Esophagus muscularis mucosa (tissue), 4 donors: ENCODE data around the gene KAZN. TPM values are rescaled to one million over a fixed set of nuclear protein-coding genes. Genes with fewer than 3 reads are reported as not detected.

Experiments used
- DNase-seq: peaks from one replicate; pipeline ENCODE4 v3.0.0-alpha.2; 2017; ENCODE audit errors: extremely low spot score
- H3K27ac ChIP-seq, 4 donors: fragments of 200-600 bp; sonication (generic); replicated peaks in 1 of 4; 1 replicate in 3 of 4; 2 replicates in 1 of 4; pipeline ENCODE4 v1.5.1; 2016 to 2019; ENCODE audit warnings: mild to moderate bottlenecking in 1 of 4
- H3K27me3 ChIP-seq, 4 donors: fragments of 200-600 bp; sonication (generic); one replicate each; pipeline versions ENCODE4 v1.5.1 to v1.6.0; 2016 to 2019
- H3K36me3 ChIP-seq, 4 donors: fragments of 200-600 bp; sonication (generic); one replicate each; pipeline ENCODE4 v1.5.1; 2016 to 2019
- H3K4me1 ChIP-seq, 4 donors: fragments of 200-600 bp; sonication (generic); one replicate each; pipeline ENCODE4 v1.5.1; 2016 to 2019
- H3K4me3 ChIP-seq, 4 donors: fragments of 200-600 bp; sonication (generic); 1 replicate in 2 of 4; 2 replicates in 2 of 4; pipeline ENCODE4 v1.5.1; 2016 to 2019; ENCODE audit warnings: mild to moderate bottlenecking in 4 of 4, moderate library complexity in 1 of 4
- H3K9me3 ChIP-seq, 4 donors: fragments of 200-600 bp; sonication (generic); 1 replicate in 3 of 4; 2 replicates in 1 of 4; pipeline ENCODE4 v1.5.1; 2016 to 2019
- CTCF ChIP-seq, 3 experiments: fragments of 200-600 bp in 2 of 3; fragments of 450-650 bp in 1 of 3; sonication (generic) in 2 of 3; IDR thresholded peaks; one replicate each; pipeline ENCODE4 v1.5.1; 2017 to 2019; ENCODE audit warnings: antibody characterized with exemption in 3 of 3, mild to moderate bottlenecking in 2 of 3, moderate library complexity in 1 of 3
- EP300 ChIP-seq: sonication (generic); formaldehyde crosslinking; IDR thresholded peaks from one replicate; pipeline ENCODE4 v1.6.1; 2017; ENCODE audit warnings: antibody characterized with exemption
- POLR2A ChIP-seq: fragments of 450-650 bp; IDR thresholded peaks from one replicate; pipeline ENCODE4 v1.6.1; 2017; ENCODE audit warnings: antibody characterized with exemption, moderate library complexity, mild to moderate bottlenecking, low read depth
- POLR2AphosphoS5 ChIP-seq, 2 donors: sonication (generic); formaldehyde crosslinking; IDR thresholded peaks; one replicate each; pipeline ENCODE4 v1.6.1; 2017; ENCODE audit warnings: antibody characterized with exemption in 2 of 2
- WGBS: methylation state at CpG from one replicate; pipeline ENCODE4 v1.1.5; 2018; 5-methylcytosine and 5-hydroxymethylcytosine counted together
- intact Hi-C: fragments of 100-400 bp; cut with DNase I; formaldehyde crosslinking; loops from one replicate; pipeline ENCODE4 v1.15.1; 2023
- total RNA-seq, 4 donors: library from RNA; depleted of rRNA; stranded (reverse); fragments of >200 nt; gene quantifications; one replicate each; pipeline versions ENCODE4 v1.1.0 to v1.2.1, GENCODE V29; 2016

The KAZN gene
- total RNA-seq, 4 donors from 2014 or later = 9.9 to 14.1 (median 11.9) TPM

- Histone ChIP-seq H3K36me3 (no peaks in the 10 kb centered on the region), H3K9me3 (no peaks in the 10 kb centered on the region), H3K4me1 (peaks cover 0 to 23% (median 16%) of the 10 kb centered on the region in 4 donors), H3K4me3 (no peak overlapping the region), H3K27me3 (no peaks in the 10 kb centered on the region), H3K27ac (peak overlapping the region in 2 of 4 donors; percentile 22 to 41)
- WGBS = 66% methylated on average over 11 of the region's 11 CpGs
- intact Hi-C loops = no loop called here
- TF ChIP-seq EP300 = no peak
- no peak for TF ChIP-seq CTCF (IDR thresholded peaks at IDR 0.05)
- no peak for TF ChIP-seq POLR2AphosphoS5 (IDR thresholded peaks at IDR 0.05)
- TF ChIP-seq POLR2A = no peak
- DNase-seq = no peak
Measured at GRCh38 chr1:14626869-14627607, 28.6 kb downstream of the KAZN start.

- Histone ChIP-seq H3K27me3 (no peaks in the 10 kb centered on the region), H3K4me1 (peaks cover 0 to 23% (median 16%) of the 10 kb centered on the region in 4 donors), H3K36me3 (no peaks in the 10 kb centered on the region), H3K4me3 (no peak overlapping the region), H3K9me3 (no peaks in the 10 kb centered on the region), H3K27ac (peak overlapping the region in 2 of 4 donors; percentile 22 to 41)
- DNase-seq = no peak
- WGBS = 60% methylated on average over 17 of the region's 17 CpGs
- intact Hi-C loops = no loop called here
- no peak for TF ChIP-seq POLR2A
Measured at GRCh38 chr1:14627608-14628489, 29.4 kb downstream of the KAZN start.

GRCh38 chr1:14629363-14630014 lies 31.0 kb downstream of the KAZN start:
- peaks cover 0 to 23% (median 16%) of the 10 kb centered on the region in 4 donors for H3K4me1 ChIP-seq
- no peak overlapping the region for H3K4me3 ChIP-seq
- peaks cover 0 to under 1% (median 0%) of the 10 kb centered on the region in 4 donors for H3K27me3 ChIP-seq
- intact Hi-C loops = no loop called here
- no peak for TF ChIP-seq EP300
- no peak for TF ChIP-seq CTCF (IDR thresholded peaks at IDR 0.05)
- no peak for TF ChIP-seq POLR2A
- no peak for TF ChIP-seq POLR2AphosphoS5 (IDR thresholded peaks at IDR 0.05)
- H3K9me3 ChIP-seq = no peaks in the 10 kb centered on the region
- H3K36me3 ChIP-seq = no peaks in the 10 kb centered on the region
- H3K27ac ChIP-seq = peak overlapping the region in 1 of 4 donors; percentile 6
- no peak for DNase-seq
- WGBS = 89% methylated on average over 14 of the region's 16 CpGs

- Histone ChIP-seq H3K36me3 (no peaks in the 10 kb centered on the region), H3K4me1 (peaks cover 0 to 23% (median 16%) of the 10 kb centered on the region in 4 donors), H3K4me3 (no peak overlapping the region), H3K9me3 (no peaks in the 10 kb centered on the region), H3K27me3 (peaks cover 0 to 14% (median 0%) of the 10 kb centered on the region in 4 donors), H3K27ac (no peak overlapping the region)
- WGBS = 93% methylated on average over 5 of the region's 5 CpGs
- intact Hi-C loops = no loop called here
- TF ChIP-seq POLR2A (no peak), EP300 (no peak), POLR2AphosphoS5 (IDR thresholded peaks at IDR 0.05) (no peak), CTCF (IDR thresholded peaks at IDR 0.05) (no peak)
- no peak for DNase-seq
Measured at GRCh38 chr1:14630986-14631385, 32.5 kb downstream of the KAZN start.
